GM12878 (cell line): Measurements from ENCODE around the gene MAGI2. TPM values are rescaled to one million over a fixed set of nuclear protein-coding genes. Genes with fewer than 3 reads are reported as not detected.

Source experiments
- ATAC-seq: fragments of 200-7000 bp; cut with Tn5 transposase; 3 replicates; pipeline ENCODE4 v1.9.1; 2020; ENCODE audit warnings: mild to moderate bottlenecking, moderate library complexity
- BruUV-seq: library from RNA; stranded (reverse); fragments of 400-500 nt; replicated peaks from 2 replicates; lab custom pipeline; 2021; lab: Mats Ljungman, UMichigan
- CTCF ChIA-PET: fragments of 300-600 bp; sonication (Branson Sonifier 250); formaldehyde crosslinking; extraction: SDS; loops from one replicate; lab custom pipeline; 2021; ENCODE audit warnings: inconsistent platforms; lab: Yijun Ruan, JAX
- POLR2A ChIA-PET: fragments of 350-600 bp; formaldehyde crosslinking; extraction: SDS; loops from one replicate; lab custom pipeline; 2021; ENCODE audit warnings: inconsistent platforms; lab: Charles Lee
- RAD21 ChIA-PET: fragments of 300-600 bp; sonication (Branson Sonifier 250); formaldehyde crosslinking; loops from one replicate; lab custom pipeline; 2023; ENCODE audit warnings: antibody characterized with exemption; ENCODE audit not compliant: unreplicated experiment; lab: Charles Lee
- SMC1A ChIA-PET: fragments of 300-600 bp; sonication (Branson Sonifier 250); formaldehyde crosslinking; loops from one replicate; lab custom pipeline; 2023; ENCODE audit not compliant: unreplicated experiment, uncharacterized antibody; lab: Charles Lee
- DNase-seq: peaks from one replicate; pipeline ENCODE4 v3.0.0-alpha.2; 2011; ENCODE audit warnings: low read depth, low spot score
- FAIRE-seq: peaks from 3 replicates; lab custom pipeline; 2011; peaks lifted over from hg19 to GRCh38; lab: Jason Lieb, UNC
- H2AFZ ChIP-seq: 2 replicates; pipeline ENCODE4 v1.6.0; 2011; ENCODE audit warnings: low read depth, low read length, control low read depth; ENCODE audit not compliant: control insufficient read depth
- H3K27ac ChIP-seq: 2 replicates; pipeline ENCODE4 v1.5.1; 2011; ENCODE audit warnings: control low read depth; ENCODE audit not compliant: control insufficient read depth, insufficient read depth
- H3K27me3 ChIP-seq, 2 experiments: replicated peaks in 1 of 2; 2 replicates each; pipeline versions ENCODE4 v1.6.0 to v1.6.1; 2011; ENCODE audit warnings: low read length in 1 of 2; ENCODE audit not compliant: control insufficient read depth in 2 of 2, insufficient read depth in 2 of 2
- H3K36me3 ChIP-seq, 2 experiments: 2 replicates each; pipeline ENCODE4 v1.5.1; 2011; ENCODE audit warnings: low read length in 1 of 2; ENCODE audit not compliant: control insufficient read depth in 2 of 2, insufficient read depth in 2 of 2
- H3K4me1 ChIP-seq: 2 replicates; pipeline ENCODE4 v1.6.1; 2011; ENCODE audit warnings: mild to moderate bottlenecking, low read length, moderate library complexity, mixed read lengths; ENCODE audit not compliant: control insufficient read depth, insufficient read depth
- H3K4me2 ChIP-seq: 2 replicates; pipeline ENCODE4 v1.6.0; 2011; ENCODE audit warnings: control low read depth; ENCODE audit not compliant: control insufficient read depth, insufficient read depth
- H3K4me3 ChIP-seq: fragments of 200-600 bp; sonication (generic); 2 replicates; pipeline ENCODE4 v1.5.1; 2016
- H3K79me2 ChIP-seq: 2 replicates; pipeline ENCODE4 v1.6.0; 2011; ENCODE audit warnings: low read length; ENCODE audit not compliant: control insufficient read depth, insufficient read depth
- H3K9ac ChIP-seq: 2 replicates; pipeline ENCODE4 v1.8.0; 2011; ENCODE audit warnings: low read length, control low read depth, mixed read lengths; ENCODE audit not compliant: control insufficient read depth, insufficient read depth
- H3K9me3 ChIP-seq: replicated peaks from 3 replicates; pipeline ENCODE4 v1.5.1; 2011; ENCODE audit warnings: mild to moderate bottlenecking, low read length; ENCODE audit not compliant: control insufficient read depth, insufficient read depth
- H4K20me1 ChIP-seq: 2 replicates; pipeline ENCODE4 v1.6.0; 2011; ENCODE audit not compliant: control insufficient read depth, insufficient read depth
- CEBPZ ChIP-seq: fragments of 150-350 bp; IDR thresholded peaks from 2 replicates; pipeline ENCODE4 v1.6.1; 2016; ENCODE audit warnings: low read depth, low read length
- CREB1 ChIP-seq: IDR thresholded peaks from 2 replicates; pipeline ENCODE4 v1.6.1; 2012; ENCODE audit warnings: low read depth, mild to moderate bottlenecking, inconsistent platforms
- CUX1 ChIP-seq: IDR thresholded peaks from 2 replicates; pipeline ENCODE4 v1.6.1; 2012; ENCODE audit warnings: improper control_type of control experiment, low read depth, low read length; ENCODE audit not compliant: insufficient replicate concordance
- NBN ChIP-seq: fragments of 450-650 bp; IDR thresholded peaks from 2 replicates; pipeline ENCODE4 v1.6.1; 2016
- NRF1 ChIP-seq: conservative IDR thresholded peaks from 2 replicates; pipeline ENCODE4 v1.6.1; 2011; ENCODE audit warnings: mild to moderate bottlenecking, low read depth, low read length, improper control_type of control experiment
- PKNOX1 ChIP-seq: fragments of 450-650 bp; IDR thresholded peaks from 2 replicates; pipeline ENCODE4 v1.6.1; 2016; ENCODE audit warnings: mild to moderate bottlenecking
- POLR2A ChIP-seq: IDR thresholded peaks from 2 replicates; pipeline ENCODE4 v1.6.1; 2011; ENCODE audit warnings: low read depth, mild to moderate bottlenecking, low read length
- POLR2AphosphoS5 ChIP-seq: IDR thresholded peaks from 2 replicates; pipeline ENCODE4 v1.6.1; 2011; ENCODE audit warnings: mild to moderate bottlenecking, low read length, inconsistent platforms
- RCOR1 ChIP-seq: conservative IDR thresholded peaks from 2 replicates; pipeline ENCODE4 v1.6.1; 2012; ENCODE audit warnings: low read depth, low read length, improper control_type of control experiment
- SMARCA5 ChIP-seq: fragments of 450-650 bp; IDR thresholded peaks from 2 replicates; pipeline ENCODE4 v1.6.1; 2017; ENCODE audit warnings: mild to moderate bottlenecking
- WGBS: methylation state at CpG from one replicate; pipeline ENCODE4 v1.1.6; 2016; ENCODE audit warnings: low lambda C conversion rate; ENCODE audit not compliant: insufficient replicate concordance, insufficient coverage; ENCODE audit errors: missing lambda C conversion rate; 5-methylcytosine and 5-hydroxymethylcytosine counted together
- in situ Hi-C: fragments of 300-500 bp; cut with MboI; formaldehyde crosslinking; loops from 9 replicates; pipeline ENCODE4 v1.14.3; 2018; ENCODE audit warnings: mixed read lengths
- intact Hi-C: fragments of 100-400 bp; cut with micrococcal nuclease; formaldehyde crosslinking; loops from one replicate; pipeline ENCODE4 v1.14.2; 2022; ENCODE audit not compliant: unreplicated experiment
- polyA plus RNA-seq, 11 experiments: library from polyadenylated mRNA; depleted of rRNA in 4 of 11; unstranded in 6 of 11; stranded (reverse) in 5 of 11; fragments of >200 nt; fragmentation: Nextera tagmentation in 4 of 11; fragmentation: Illumina TruSeq in 1 of 11; extraction: Ambion mirVana in 4 of 11; extraction: Trizol in 1 of 11; gene quantifications; 1 replicate in 1 of 11; 2 replicates in 10 of 11; pipeline versions ENCODE4 v1.2.1 to v1.2.3, GENCODE V29; 2011 to 2016; ENCODE audit warnings: inconsistent platforms in 2 of 11, missing spikeins in 2 of 11, low read depth in 1 of 11
- total RNA-seq, 4 experiments: library from RNA; depleted of rRNA in 3 of 4; stranded (reverse); fragments of >200 nt in 3 of 4; fragmentation: Illumina TruSeq in 1 of 4; extraction: Trizol in 1 of 4; gene quantifications; 2 replicates each; pipeline versions ENCODE4 v1.2.1 to v1.2.3, GENCODE V29; 2013 to 2021

Gene MAGI2
- total and polyA plus RNA-seq, 10 of the 15 experiments (the other 5 are each of a cell fraction or from before 2014, with no cell fraction given), result 0.01 to 0.31 (median 0.05) TPM; not detected in 2

- SMC1A ChIA-PET, result no interaction called here
- Histone ChIP-seq H3K4me3 (no peak overlapping the region), H3K79me2 (no peaks in the 10 kb centered on the region), H3K9me3 (no peaks in the 10 kb centered on the region), H2AFZ (no peak overlapping the region), H3K9ac (no peak overlapping the region), H3K27ac (no peak overlapping the region), H4K20me1 (no peaks in the 10 kb centered on the region), H3K27me3 (no peaks in the 10 kb centered on the region), H3K36me3 (no peaks in the 10 kb centered on the region), H3K4me2 (no peak overlapping the region), H3K4me1 (no peaks in the 10 kb centered on the region)
- POLR2A ChIA-PET, result no interaction called here
- in situ Hi-C loops, result no loop called here
- intact Hi-C loops, result no loop called here
- DNase-seq, result no peak
- TF ChIP-seq NBN (no peak), NRF1 (no peak), SMARCA5 (no peak), POLR2AphosphoS5 (no peak), POLR2A (no peak), CREB1 (no peak), RCOR1 (no peak), PKNOX1 (no peak)
- CTCF ChIA-PET, result no interaction called here
- FAIRE-seq, result no peak
- no TSS peak for BruUV-seq
- no peak for ATAC-seq
- RAD21 ChIA-PET, result no interaction called here
- WGBS, result 48% methylated on average over 3 of the region's 3 CpGs
Measured at GRCh38 chr7:79035858-79036257, 417.6 kb downstream of the MAGI2 start.

DNA sequence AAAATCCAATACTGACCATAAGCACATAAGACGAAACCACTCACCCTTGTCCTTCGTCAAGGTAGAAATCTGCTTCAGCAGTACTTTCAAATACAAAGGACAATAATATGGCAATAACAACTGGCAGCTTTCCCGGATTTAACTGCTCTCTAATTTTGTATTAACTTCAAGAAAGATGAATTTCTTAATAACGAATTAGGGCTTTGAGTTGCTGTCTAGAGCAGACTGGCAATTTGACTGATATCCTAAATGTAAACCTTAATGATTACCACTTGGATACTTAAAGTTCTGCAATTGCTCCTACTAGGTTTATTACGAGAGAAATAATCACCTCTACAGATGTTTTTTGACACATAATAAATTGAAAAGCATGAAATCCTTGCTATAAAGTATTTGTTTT, 418.7 kb downstream of the MAGI2 start:
- no peaks in the 10 kb centered on the region for H3K27me3 ChIP-seq
- no peak overlapping the region for H3K4me3 ChIP-seq
- FAIRE-seq (no peak), ATAC-seq (no peak), DNase-seq (no peak)
- H3K9ac ChIP-seq, result no peak overlapping the region
- no peak overlapping the region for H3K4me2 ChIP-seq
- no peaks in the 10 kb centered on the region for H3K79me2 ChIP-seq
- no peak overlapping the region for H3K27ac ChIP-seq
- BruUV-seq, result no TSS peak
- no peaks in the 10 kb centered on the region for H3K36me3 ChIP-seq
- H4K20me1 ChIP-seq, result no peaks in the 10 kb centered on the region
- no peaks in the 10 kb centered on the region for H3K4me1 ChIP-seq
- RAD21 ChIA-PET, result no interaction called here
- in situ Hi-C loops, result no loop called here
- intact Hi-C loops, result no loop called here
- H2AFZ ChIP-seq, result no peak overlapping the region
- no peaks in the 10 kb centered on the region for H3K9me3 ChIP-seq
- SMC1A ChIA-PET, result no interaction called here
- CTCF ChIA-PET, result no interaction called here
- POLR2A ChIA-PET, result no interaction called here
- 13% methylated on average over 5 of the region's 5 CpGs for WGBS
- TF ChIP-seq CEBPZ (no peak), CUX1 (no peak)
